HEK293T (cell line): ENCODE measurements around the gene THSD4.
"Not testable (repeated sequence)": the region's sequence is repeated elsewhere in the genome, so short reads cannot be mapped to it uniquely, and the experiment has no call there.

Experiments
- ARNT ChIP-seq: fragments of 450-650 bp; IDR thresholded peaks from 2 replicates; pipeline ENCODE4 v1.6.1; 2017; ENCODE audit warnings: mild to moderate bottlenecking
- BHLHE40 ChIP-seq: fragments of 450-650 bp; IDR thresholded peaks from 2 replicates; pipeline ENCODE4 v1.6.1; 2016; ENCODE audit warnings: mild to moderate bottlenecking, moderate library complexity, borderline replicate concordance
- FOXA1 ChIP-seq: fragments of 450-650 bp; IDR thresholded peaks from 2 replicates; pipeline ENCODE4 v1.6.1; 2016; ENCODE audit warnings: mild to moderate bottlenecking
- FOXM1 ChIP-seq: fragments of 450-650 bp; IDR thresholded peaks from 2 replicates; pipeline ENCODE4 v1.6.1; 2017; ENCODE audit warnings: mild to moderate bottlenecking, borderline replicate concordance
- HDGF ChIP-seq: fragments of 450-650 bp; IDR thresholded peaks from 2 replicates; pipeline ENCODE4 v1.6.1; 2017; ENCODE audit warnings: antibody characterized with exemption, borderline replicate concordance
- SP1 ChIP-seq: fragments of 450-650 bp; IDR thresholded peaks from 2 replicates; pipeline ENCODE4 v1.6.1; 2017
- SUZ12 ChIP-seq: fragments of 450-650 bp; IDR thresholded peaks from 2 replicates; pipeline ENCODE4 v1.6.1; 2016; ENCODE audit warnings: mild to moderate bottlenecking
- ZNF384 ChIP-seq: fragments of 450-650 bp; IDR thresholded peaks from 2 replicates; pipeline ENCODE4 v1.6.1; 2016

- not testable (repeated sequence) for TF ChIP-seq ARNT, BHLHE40, ZNF384, FOXM1, HDGF, FOXA1, SP1, SUZ12
These were observed 610.1 kb downstream of the THSD4 start for GRCh38 chr15:71725207-71725955.
